ENCODE data around the gene B4GALT1. TPM values are rescaled to one million over a fixed set of nuclear protein-coding genes. Genes with fewer than 3 reads are reported as not detected.

Gene B4GALT1
- total and polyA plus RNA-seq, 2 donors (not counting 3 experiments of a cell fraction or from before 2014, with no cell fraction given), result 61.4 to 66.5 TPM

DNA sequence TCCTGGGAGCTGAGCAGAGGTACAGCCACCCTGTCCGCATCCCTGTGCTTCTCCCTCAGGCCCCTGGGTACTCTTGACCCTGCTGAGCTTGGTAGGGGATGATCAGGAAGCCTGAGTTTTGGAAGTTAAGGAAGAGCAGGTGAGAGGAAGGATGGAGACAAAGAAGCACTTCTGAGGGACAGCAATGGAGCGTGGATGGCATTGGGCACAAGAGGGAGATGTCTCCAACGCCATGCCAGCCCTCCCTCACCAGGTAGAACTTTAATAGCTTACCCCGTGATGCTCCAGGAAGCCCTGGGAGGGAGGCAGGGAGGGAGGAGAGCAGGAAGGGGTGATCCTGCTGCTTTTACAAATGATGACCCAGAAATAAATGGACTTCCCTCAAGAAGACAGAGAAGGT is 60.8 kb downstream of the B4GALT1 start:
- CTCF ChIA-PET, result no interaction called here
- dilution Hi-C loops (cut with MboI; ENCODE audit: extremely low pct_ligation_motif_present, low sequenced_read_pairs) (no loop called here), intact Hi-C loops (cut with micrococcal nuclease) (no loop called here)
- Histone ChIP-seq H3K9me1 (replicated peaks; ENCODE audit: control insufficient read depth, extremely low read depth, insufficient read depth, low read length) (no peaks in the 10 kb centered on the region), H3K4me1 (ENCODE audit: control insufficient read depth, extremely low read depth, insufficient read depth, low read length) (peaks cover 22% of the 10 kb centered on the region), H3K27me3 (ENCODE audit: control insufficient read depth in 2 of 2, insufficient read depth in 2 of 2, low read length in 2 of 2) (no peaks in the 10 kb centered on the region), H3K9me3 (replicated peaks; ENCODE audit: control insufficient read depth, insufficient read depth, low read length) (no peaks in the 10 kb centered on the region), H2AFZ (ENCODE audit: low read depth, low read length) (peak overlapping the region; percentile 69), H4K20me1 (replicated peaks; ENCODE audit: control insufficient read depth, extremely low read depth, insufficient read depth, low read length) (no peaks in the 10 kb centered on the region), H3K4me3 (replicated peaks in 1 of 3; ENCODE audit: insufficient read depth in 1 of 3, low read depth in 1 of 3, low read length in 3 of 3) (no peak overlapping the region), H3K9ac (replicated peaks; ENCODE audit: extremely low read depth, insufficient read depth, low read length) (peak overlapping the region; percentile 70), H3K27ac (ENCODE audit: insufficient read depth, low read depth, low read length) (peak overlapping the region; percentile 87), H3K79me2 (ENCODE audit: control insufficient read depth, insufficient read depth, low read length) (no peaks in the 10 kb centered on the region), H3K36me3 (ENCODE audit: control insufficient read depth in 2 of 2, extremely low read depth in 1 of 2, insufficient read depth in 2 of 2, low read length in 2 of 2) (no peaks in the 10 kb centered on the region), H3K4me2 (ENCODE audit: insufficient read depth, low read length) (peak overlapping the region; percentile 53)
- no TSS peak for BruUV-seq (replicated peaks)
- DNase-seq (ENCODE audit: low read depth, low spot score) (no peak), FAIRE-seq (peak; percentile 59)
- no peak for TF ChIP-seq POLR2AphosphoS5 (IDR thresholded peaks at IDR 0.05; ENCODE audit: insufficient read depth, low read depth, low read length)
- no peak for TF ChIP-seq EZH2 (IDR thresholded peaks at IDR 0.05; ENCODE audit: borderline replicate concordance, low read depth, low read length, severe bottlenecking)
- TF ChIP-seq FOS (IDR thresholded peaks at IDR 0.05; ENCODE audit: borderline replicate concordance, insufficient read depth, low read length), result no peak
- no peak for TF ChIP-seq POLR2A (IDR thresholded peaks at IDR 0.05; ENCODE audit: low read depth, low read length)
- no peak for TF ChIP-seq JUN (IDR thresholded peaks at IDR 0.05; ENCODE audit: borderline replicate concordance, insufficient read depth, insufficient read length, low read depth)
- no peak for TF ChIP-seq CTCF (IDR thresholded peaks at IDR 0.05; ENCODE audit: extremely low read depth in 1 of 2, insufficient read depth in 1 of 2, low read depth in 1 of 2, low read length in 2 of 2)
- TF ChIP-seq, protein P1, sequence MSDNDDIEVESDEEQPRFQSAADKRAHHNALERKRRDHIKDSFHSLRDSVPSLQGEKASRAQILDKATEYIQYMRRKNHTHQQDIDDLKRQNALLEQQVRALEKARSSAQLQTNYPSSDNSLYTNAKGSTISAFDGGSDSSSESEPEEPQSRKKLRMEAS (IDR thresholded peaks at IDR 0.05; ENCODE audit: insufficient read depth, insufficient read length), result no peak
- TF ChIP-seq GATA2 (IDR thresholded peaks at IDR 0.05; ENCODE audit: insufficient read depth, insufficient read length, low read depth, low read length), result no peak
- TF ChIP-seq MYC (IDR thresholded peaks at IDR 0.05; ENCODE audit: low read depth, low read length), result no peak
- POLR2A ChIA-PET, result no interaction called here

Measured in endothelial cell of umbilical vein (primary cell).